Fibroblast of pulmonary artery (primary cell): ENCODE measurements around the gene CPNE7.

Experiments
- DNase-seq: peaks from one replicate; pipeline ENCODE4 v3.0.0-alpha.2; 2010; ENCODE audit warnings: low read depth
- H3K4me3 ChIP-seq: replicated peaks from 2 replicates; pipeline ENCODE4 v1.5.1; 2011; ENCODE audit warnings: low read depth, mild to moderate bottlenecking, control low read depth, low read length, moderate library complexity
- TF ChIP-seq, protein P1 (sequence below): IDR thresholded peaks from 2 replicates; pipeline ENCODE4 v1.5.1; 2011; ENCODE audit warnings: mild to moderate bottlenecking, control low read depth, low read length, inconsistent platforms; ENCODE audit errors: missing control alignments

Gene CPNE7

DNA sequence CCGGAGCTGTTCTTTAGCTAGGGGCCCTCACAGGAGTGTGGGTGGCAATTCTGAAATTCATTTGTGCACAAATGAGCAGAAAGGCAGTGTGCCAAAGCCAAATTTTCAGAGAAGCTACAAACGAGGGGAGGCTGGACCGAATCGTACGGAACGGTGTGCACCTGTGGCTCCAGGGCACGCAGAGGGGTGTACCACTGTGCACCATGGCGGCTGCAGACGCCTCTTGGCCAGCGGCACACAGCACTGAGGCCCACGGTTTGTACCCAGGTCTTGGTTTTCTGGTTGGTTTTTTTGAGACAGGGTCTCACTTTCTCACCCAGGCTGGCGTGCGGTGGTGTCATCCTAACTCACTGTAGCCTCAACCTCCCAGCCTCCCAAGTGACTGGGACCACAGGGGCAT lies 67.0 kb downstream of the CPNE7 start:
- no peak for DNase-seq
- H3K4me3 ChIP-seq: no peak overlapping the region
- TF ChIP-seq, protein P1, sequence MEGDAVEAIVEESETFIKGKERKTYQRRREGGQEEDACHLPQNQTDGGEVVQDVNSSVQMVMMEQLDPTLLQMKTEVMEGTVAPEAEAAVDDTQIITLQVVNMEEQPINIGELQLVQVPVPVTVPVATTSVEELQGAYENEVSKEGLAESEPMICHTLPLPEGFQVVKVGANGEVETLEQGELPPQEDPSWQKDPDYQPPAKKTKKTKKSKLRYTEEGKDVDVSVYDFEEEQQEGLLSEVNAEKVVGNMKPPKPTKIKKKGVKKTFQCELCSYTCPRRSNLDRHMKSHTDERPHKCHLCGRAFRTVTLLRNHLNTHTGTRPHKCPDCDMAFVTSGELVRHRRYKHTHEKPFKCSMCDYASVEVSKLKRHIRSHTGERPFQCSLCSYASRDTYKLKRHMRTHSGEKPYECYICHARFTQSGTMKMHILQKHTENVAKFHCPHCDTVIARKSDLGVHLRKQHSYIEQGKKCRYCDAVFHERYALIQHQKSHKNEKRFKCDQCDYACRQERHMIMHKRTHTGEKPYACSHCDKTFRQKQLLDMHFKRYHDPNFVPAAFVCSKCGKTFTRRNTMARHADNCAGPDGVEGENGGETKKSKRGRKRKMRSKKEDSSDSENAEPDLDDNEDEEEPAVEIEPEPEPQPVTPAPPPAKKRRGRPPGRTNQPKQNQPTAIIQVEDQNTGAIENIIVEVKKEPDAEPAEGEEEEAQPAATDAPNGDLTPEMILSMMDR: no peak

DNA sequence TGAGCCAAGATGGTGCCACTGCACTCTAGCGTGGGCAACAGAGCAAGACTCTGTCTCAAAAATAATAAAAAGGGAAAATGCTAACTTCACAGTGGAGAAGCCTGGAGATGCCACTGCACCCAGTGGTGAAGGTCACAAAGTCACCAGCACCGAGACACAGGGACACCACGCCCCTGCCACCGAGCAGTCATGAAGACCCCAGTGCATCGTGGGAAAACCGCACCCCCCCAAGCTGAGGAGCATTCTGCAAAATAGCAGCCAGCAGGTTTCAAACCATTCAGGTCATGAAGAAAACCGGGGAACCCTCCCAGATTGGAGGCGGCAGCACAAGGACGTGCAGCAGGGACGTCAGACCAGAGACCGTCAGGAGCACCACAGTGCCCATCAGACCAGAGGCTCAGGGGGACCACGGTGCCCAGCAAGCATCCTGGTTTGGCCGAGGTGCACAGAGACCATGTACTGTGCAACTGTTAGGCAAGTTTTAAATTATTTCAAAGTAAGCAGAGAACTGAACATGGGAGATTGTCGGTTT lies 68.3 kb downstream of the CPNE7 start:
- DNase-seq: no peak
- no peak overlapping the region for H3K4me3 ChIP-seq
- TF ChIP-seq, protein P1: no peak

DNA sequence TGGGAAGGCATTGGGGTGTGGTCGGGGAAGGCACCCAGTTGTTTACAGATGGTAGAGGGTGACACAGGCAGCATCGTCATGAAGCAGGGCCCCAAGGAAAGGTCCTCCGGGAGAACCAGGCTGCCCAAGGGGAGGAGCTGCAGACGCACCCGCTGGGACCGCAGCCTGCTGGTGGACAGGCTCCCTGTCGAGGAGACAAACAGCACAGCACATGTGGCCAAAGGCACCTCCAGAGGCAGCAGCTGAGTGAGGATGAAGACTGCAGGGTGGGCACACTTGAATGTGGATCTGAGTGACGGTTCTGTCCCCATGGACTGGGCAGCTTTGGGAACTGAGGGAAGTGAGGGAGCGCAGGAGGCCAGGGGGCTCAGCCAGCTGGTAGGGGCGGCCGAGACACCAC lies 69.6 kb downstream of the CPNE7 start:
- TF ChIP-seq, protein P1: no peak
- no peak for DNase-seq
- H3K4me3 ChIP-seq: no peak overlapping the region

DNA sequence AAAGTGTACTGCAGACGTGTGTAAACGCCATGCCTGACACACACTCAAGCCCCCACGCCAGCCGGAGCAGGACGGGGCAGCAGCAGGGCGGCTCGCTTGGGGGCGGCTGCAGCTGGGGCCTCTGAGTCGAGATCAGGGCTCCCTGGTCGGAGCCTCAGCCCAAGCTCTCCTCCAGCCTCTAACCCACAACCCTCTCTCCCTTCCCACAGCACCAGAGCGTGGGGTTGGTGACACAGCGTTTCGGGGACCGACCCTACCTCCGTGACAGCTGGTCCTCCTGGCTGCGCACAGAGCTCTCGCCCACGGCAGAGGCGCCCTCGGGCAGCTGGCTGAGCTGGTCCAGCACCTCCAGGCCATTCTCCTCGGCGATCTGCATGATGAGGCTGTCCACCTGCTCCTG lies 70.7 kb downstream of the CPNE7 start:
- TF ChIP-seq, protein P1: no peak
- no peak overlapping the region for H3K4me3 ChIP-seq

More for the DNA sequence above, 70.7 kb downstream of the CPNE7 start:
- DNase-seq: no peak
